Spleen (tissue), 7 donors: Measurements from ENCODE around the gene NMBR.

ENCODE experiments used
- CTCF ChIP-seq, 11 experiments: fragments of 200-600 bp in 7 of 11; fragments of 450-650 bp in 4 of 11; sonication (generic) in 4 of 11; IDR thresholded peaks in 8 of 11; conservative IDR thresholded peaks in 3 of 11; 1 replicate in 7 of 11; 2 replicates in 4 of 11; pipeline versions ENCODE4 v1.4.0 to v1.8.0; 2016 to 2021; ENCODE audit warnings: antibody characterized with exemption in 11 of 11, inconsistent platforms in 4 of 11, mild to moderate bottlenecking in 1 of 11
- POLR2AphosphoS5 ChIP-seq, 3 donors: sonication (generic); formaldehyde crosslinking; IDR thresholded peaks; one replicate each; pipeline ENCODE4 v1.5.1; 2017; ENCODE audit warnings: antibody characterized with exemption in 3 of 3
- donor health status: DM: no; HTN: no; CAD: no; lungs with moderate emphysema.
- donor health status: DM: no; HTN: no; CAD: no.
- donor health status: DM: no; HTN: no; CAD: no.

DNA sequence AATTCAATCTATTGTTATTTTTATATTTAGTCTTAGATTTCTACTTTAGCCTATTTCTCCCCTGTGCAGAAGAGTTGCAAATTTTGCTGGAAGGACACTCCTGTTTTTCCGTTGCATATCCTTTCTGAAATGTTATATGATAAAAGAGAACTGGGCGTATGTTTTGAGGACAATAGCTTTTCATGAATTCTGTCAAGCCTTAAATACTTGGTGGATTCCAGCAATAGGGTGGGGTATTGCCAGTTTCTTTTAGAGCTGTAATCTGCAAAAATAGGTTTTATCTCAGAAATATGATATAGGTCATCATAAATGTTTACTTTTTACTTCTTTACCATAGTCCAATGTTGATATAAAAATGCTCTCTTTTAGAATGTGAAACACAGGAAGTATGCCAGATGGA is 42.1 kb upstream of the NMBR start:
- no peak for TF ChIP-seq POLR2AphosphoS5 (IDR thresholded peaks at IDR 0.05)
- no peak for TF ChIP-seq CTCF (IDR thresholded peaks at IDR 0.05 in 8 of 11, conservative IDR thresholded peaks at IDR 0.05 in 3 of 11)
